Keratinocyte (primary cell): ENCODE data around the gene UCN3. TPM values are rescaled to one million over a fixed set of nuclear protein-coding genes. Genes with fewer than 3 reads are reported as not detected.

Experiments
- DNase-seq: peaks from one replicate; pipeline ENCODE4 v3.0.0-alpha.2; 2011; ENCODE audit warnings: low read depth, missing footprints, low spot score
- FAIRE-seq: peaks from 2 replicates; lab custom pipeline; 2011; peaks lifted over from hg19 to GRCh38; lab: Jason Lieb, UNC
- H2AFZ ChIP-seq: 2 replicates; pipeline ENCODE4 v1.6.0; 2012; ENCODE audit warnings: low read length, control low read depth, inconsistent platforms; ENCODE audit not compliant: control insufficient read depth
- H3K27ac ChIP-seq: 2 replicates; pipeline ENCODE4 v1.5.1; 2011; ENCODE audit warnings: low read length; ENCODE audit not compliant: control insufficient read depth, insufficient read depth
- H3K27me3 ChIP-seq: 3 replicates; pipeline ENCODE4 v1.6.0; 2011; ENCODE audit warnings: low read length; ENCODE audit not compliant: control insufficient read depth, insufficient read depth; ENCODE audit errors: extremely low read depth
- H3K36me3 ChIP-seq, 2 experiments: 2 replicates in 1 of 2; 3 replicates in 1 of 2; pipeline ENCODE4 v1.5.1; 2011; ENCODE audit warnings: low read length in 2 of 2, mild to moderate bottlenecking in 1 of 2; ENCODE audit not compliant: control insufficient read depth in 2 of 2, insufficient read depth in 2 of 2; ENCODE audit errors: extremely low read depth in 1 of 2
- H3K4me1 ChIP-seq: 3 replicates; pipeline ENCODE4 v1.5.1; 2011; ENCODE audit warnings: low read length; ENCODE audit not compliant: control insufficient read depth, insufficient read depth; ENCODE audit errors: extremely low read depth
- H3K4me2 ChIP-seq: 3 replicates; pipeline ENCODE4 v1.6.0; 2011; ENCODE audit warnings: low read depth, low read length; ENCODE audit not compliant: control insufficient read depth, insufficient read depth; ENCODE audit errors: extremely low read depth
- H3K4me3 ChIP-seq, 3 experiments: fragments of 200-600 bp in 1 of 3; sonication (generic) in 1 of 3; 2 replicates in 2 of 3; 3 replicates in 1 of 3; pipeline ENCODE4 v1.5.1; 2011 to 2016; ENCODE audit warnings: low read length in 3 of 3, mild to moderate bottlenecking in 3 of 3, control low read depth in 2 of 3, inconsistent platforms in 1 of 3, low read depth in 1 of 3, mixed read lengths in 1 of 3, mixed run types in 1 of 3, moderate library complexity in 1 of 3; ENCODE audit not compliant: control insufficient read depth in 2 of 3, insufficient read depth in 2 of 3; ENCODE audit errors: extremely low read depth in 1 of 3
- H3K79me2 ChIP-seq: 2 replicates; pipeline ENCODE4 v1.6.0; 2012; ENCODE audit warnings: low read length; ENCODE audit not compliant: control insufficient read depth, insufficient read depth
- H3K9ac ChIP-seq: 3 replicates; pipeline ENCODE4 v1.6.0; 2011; ENCODE audit warnings: low read length; ENCODE audit not compliant: control insufficient read depth, insufficient read depth; ENCODE audit errors: extremely low read depth
- H3K9me1 ChIP-seq: 3 replicates; pipeline ENCODE4 v1.6.0; 2011; ENCODE audit warnings: low read length; ENCODE audit not compliant: control insufficient read depth, insufficient read depth; ENCODE audit errors: extremely low read depth
- H3K9me3 ChIP-seq: 2 replicates; pipeline ENCODE4 v1.5.1; 2012; ENCODE audit warnings: low read depth, low read length; ENCODE audit not compliant: control insufficient read depth
- H4K20me1 ChIP-seq: 3 replicates; pipeline ENCODE4 v1.6.0; 2011; ENCODE audit warnings: low read length; ENCODE audit not compliant: control insufficient read depth, insufficient read depth; ENCODE audit errors: extremely low read depth
- EZH2 ChIP-seq: IDR thresholded peaks from one replicate; pipeline ENCODE4 v1.6.1; 2012; ENCODE audit warnings: inconsistent platforms, mild to moderate bottlenecking, low read length, moderate library complexity
- dilution Hi-C: fragments of 300-500 bp; cut with MboI; formaldehyde crosslinking; loops from one replicate; pipeline ENCODE4 v1.7.0; 2020; ENCODE audit warnings: low sequenced_read_pairs; ENCODE audit not compliant: extremely low pct_ligation_motif_present
- polyA plus RNA-seq, 5 experiments: library from polyadenylated mRNA; depleted of rRNA in 3 of 5; stranded (reverse) in 3 of 5; stranded (forward) in 1 of 5; unstranded in 1 of 5; fragments of >200 nt; gene quantifications; 1 replicate in 1 of 5; 2 replicates in 3 of 5; 3 replicates in 1 of 5; pipeline versions ENCODE4 v1.2.1 to v1.2.3, GENCODE V29; 2011 to 2012; ENCODE audit warnings: missing spikeins in 2 of 5, low read depth in 1 of 5, low replicate concordance in 1 of 5
- TF ChIP-seq, protein P1 (sequence below), 3 experiments: IDR thresholded peaks in 1 of 3; conservative IDR thresholded peaks in 1 of 3; optimal IDR thresholded peaks in 1 of 3; 2 replicates in 2 of 3; 3 replicates in 1 of 3; pipeline versions ENCODE3 to v1.5.1; 2011; ENCODE audit warnings: low read length in 3 of 3, mild to moderate bottlenecking in 3 of 3, moderate library complexity in 2 of 3, control low read depth in 1 of 3, inconsistent platforms in 1 of 3; ENCODE audit not compliant: insufficient read depth in 2 of 3; ENCODE audit errors: extremely low read depth in 1 of 3

Gene UCN3
- polyA plus RNA-seq, 1 donor (not counting 4 experiments of a cell fraction or from before 2014, with no cell fraction given): not detected

DNA sequence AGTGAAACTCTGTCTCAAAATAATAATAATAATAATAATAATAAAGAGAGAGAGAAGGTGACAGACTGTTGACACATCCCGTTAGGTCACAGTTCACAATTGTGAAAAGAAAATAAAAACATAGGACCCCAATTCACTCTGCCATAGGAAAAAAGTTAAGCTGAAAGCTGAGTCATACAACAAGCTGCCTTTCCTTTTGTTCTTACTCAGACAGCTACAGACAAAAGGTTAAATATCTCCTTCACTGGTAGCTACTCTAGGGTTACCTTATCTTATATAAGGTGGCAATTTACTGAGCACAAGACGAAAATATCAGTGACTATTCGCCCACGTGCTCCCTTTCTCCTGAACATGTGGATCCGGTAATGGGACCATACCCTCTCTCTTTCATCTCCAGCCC, 22.4 kb downstream of the UCN3 start:
- Histone ChIP-seq H4K20me1 (no peaks in the 10 kb centered on the region), H3K9me1 (no peaks in the 10 kb centered on the region), H3K79me2 (no peaks in the 10 kb centered on the region), H3K4me2 (no peak overlapping the region), H3K9me3 (no peaks in the 10 kb centered on the region), H3K4me3 (no peak overlapping the region), H3K27me3 (peaks cover 3% of the 10 kb centered on the region), H3K4me1 (no peaks in the 10 kb centered on the region), H3K9ac (no peak overlapping the region), H2AFZ (no peak overlapping the region), H3K36me3 (no peaks in the 10 kb centered on the region), H3K27ac (no peak overlapping the region)
- FAIRE-seq (no peak), DNase-seq (no peak)
- dilution Hi-C loops: no loop called here
- TF ChIP-seq, protein P1, sequence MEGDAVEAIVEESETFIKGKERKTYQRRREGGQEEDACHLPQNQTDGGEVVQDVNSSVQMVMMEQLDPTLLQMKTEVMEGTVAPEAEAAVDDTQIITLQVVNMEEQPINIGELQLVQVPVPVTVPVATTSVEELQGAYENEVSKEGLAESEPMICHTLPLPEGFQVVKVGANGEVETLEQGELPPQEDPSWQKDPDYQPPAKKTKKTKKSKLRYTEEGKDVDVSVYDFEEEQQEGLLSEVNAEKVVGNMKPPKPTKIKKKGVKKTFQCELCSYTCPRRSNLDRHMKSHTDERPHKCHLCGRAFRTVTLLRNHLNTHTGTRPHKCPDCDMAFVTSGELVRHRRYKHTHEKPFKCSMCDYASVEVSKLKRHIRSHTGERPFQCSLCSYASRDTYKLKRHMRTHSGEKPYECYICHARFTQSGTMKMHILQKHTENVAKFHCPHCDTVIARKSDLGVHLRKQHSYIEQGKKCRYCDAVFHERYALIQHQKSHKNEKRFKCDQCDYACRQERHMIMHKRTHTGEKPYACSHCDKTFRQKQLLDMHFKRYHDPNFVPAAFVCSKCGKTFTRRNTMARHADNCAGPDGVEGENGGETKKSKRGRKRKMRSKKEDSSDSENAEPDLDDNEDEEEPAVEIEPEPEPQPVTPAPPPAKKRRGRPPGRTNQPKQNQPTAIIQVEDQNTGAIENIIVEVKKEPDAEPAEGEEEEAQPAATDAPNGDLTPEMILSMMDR (optimal IDR thresholded peaks at IDR 0.05 in 1 of 3, IDR thresholded peaks at IDR 0.05 in 1 of 3, conservative IDR thresholded peaks at IDR 0.05 in 1 of 3; ENCODE audit: extremely low read depth in 1 of 3, insufficient read depth in 2 of 3, low read length in 3 of 3): no peak
- no peak for TF ChIP-seq EZH2

DNA sequence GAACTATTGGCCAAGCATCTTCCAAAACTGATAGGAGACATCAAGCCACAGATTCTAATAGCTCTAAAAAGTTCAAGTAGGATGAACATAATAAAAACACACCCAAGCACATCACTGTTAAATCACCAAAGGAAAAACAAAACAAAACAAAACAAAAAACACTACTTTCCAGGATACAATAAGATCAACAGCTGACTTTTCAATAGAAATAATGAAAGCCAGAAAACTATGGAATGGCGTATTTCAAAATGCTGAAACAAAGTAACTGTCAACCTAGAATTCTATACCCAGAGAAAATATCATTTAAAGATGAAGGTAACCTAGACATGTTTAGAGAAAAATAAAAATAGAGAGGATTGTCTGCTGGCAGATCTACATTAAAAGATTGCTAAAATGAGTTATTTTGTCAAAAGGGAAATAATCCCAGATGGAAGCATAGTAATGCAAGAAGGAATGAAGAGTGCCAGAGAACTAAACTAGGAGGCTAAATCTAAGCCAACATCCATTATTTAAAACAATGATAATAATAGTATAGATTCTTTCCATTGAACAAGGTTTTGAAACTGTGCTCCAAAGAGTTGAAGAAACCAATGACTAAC, 25.9 kb downstream of the UCN3 start:
- Histone ChIP-seq H4K20me1 (no peaks in the 10 kb centered on the region), H2AFZ (no peak overlapping the region), H3K79me2 (no peaks in the 10 kb centered on the region), H3K9me3 (no peaks in the 10 kb centered on the region), H3K27me3 (no peaks in the 10 kb centered on the region), H3K9me1 (no peaks in the 10 kb centered on the region), H3K4me3 (no peak overlapping the region), H3K9ac (no peak overlapping the region), H3K4me1 (no peaks in the 10 kb centered on the region), H3K36me3 (no peaks in the 10 kb centered on the region), H3K27ac (no peak overlapping the region), H3K4me2 (no peak overlapping the region)
- no peak for FAIRE-seq
- TF ChIP-seq EZH2: no peak
- TF ChIP-seq, protein P1 (optimal IDR thresholded peaks at IDR 0.05 in 1 of 3, IDR thresholded peaks at IDR 0.05 in 1 of 3, conservative IDR thresholded peaks at IDR 0.05 in 1 of 3; ENCODE audit: extremely low read depth in 1 of 3, insufficient read depth in 2 of 3, low read length in 3 of 3): no peak
- dilution Hi-C loops: no loop called here
- no peak for DNase-seq
